CD4-positive, alpha-beta T cell treated with Interleukin-1 beta for 1 hour (primary cell): ENCODE results near the gene TENM3.

ENCODE experiments used
- DNase-seq, 2 donors: peaks; one replicate each; pipeline ENCODE4 v3.0.0-alpha.2; 2020 to 2022

Gene TENM3

DNA sequence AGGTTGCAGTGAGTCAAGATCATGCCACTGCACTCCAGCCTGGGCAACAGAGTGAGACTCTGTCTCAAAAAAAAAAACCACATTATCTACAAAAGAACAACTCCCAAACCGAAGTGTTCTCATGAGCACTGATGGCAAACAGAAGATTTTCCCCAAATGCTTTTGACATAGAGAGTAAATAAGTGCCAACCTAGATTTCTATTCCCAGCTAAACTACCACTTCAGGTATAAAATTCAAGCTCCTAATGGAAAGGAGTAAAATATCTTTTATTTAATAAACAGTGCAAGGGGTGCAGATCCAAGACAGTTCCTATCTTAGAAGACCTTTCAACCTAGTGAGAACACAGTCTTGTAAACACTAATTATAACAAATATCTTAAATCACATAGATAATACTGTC lies 170.3 kb downstream of the TENM3 start:
- DNase-seq: no peak

DNA sequence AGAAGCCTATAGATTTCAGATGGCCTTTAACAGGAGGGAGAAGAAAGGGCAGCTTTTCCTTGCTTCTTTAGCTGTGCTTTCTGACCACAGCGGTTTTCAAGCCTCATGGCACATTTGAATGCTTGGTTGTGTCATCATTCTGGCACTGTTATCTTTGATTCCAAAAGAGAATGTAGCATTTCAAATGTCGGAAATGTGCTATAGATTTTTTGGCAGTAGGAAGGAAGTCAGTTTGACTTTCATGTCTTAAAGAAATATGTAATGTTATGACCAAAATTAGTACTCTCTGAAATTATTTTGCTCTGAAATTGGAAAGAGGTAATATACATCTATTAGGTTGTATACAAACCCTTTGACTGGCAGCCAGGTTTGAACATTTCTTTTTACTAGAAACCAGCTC lies 171.9 kb downstream of the TENM3 start:
- DNase-seq: no peak

DNA sequence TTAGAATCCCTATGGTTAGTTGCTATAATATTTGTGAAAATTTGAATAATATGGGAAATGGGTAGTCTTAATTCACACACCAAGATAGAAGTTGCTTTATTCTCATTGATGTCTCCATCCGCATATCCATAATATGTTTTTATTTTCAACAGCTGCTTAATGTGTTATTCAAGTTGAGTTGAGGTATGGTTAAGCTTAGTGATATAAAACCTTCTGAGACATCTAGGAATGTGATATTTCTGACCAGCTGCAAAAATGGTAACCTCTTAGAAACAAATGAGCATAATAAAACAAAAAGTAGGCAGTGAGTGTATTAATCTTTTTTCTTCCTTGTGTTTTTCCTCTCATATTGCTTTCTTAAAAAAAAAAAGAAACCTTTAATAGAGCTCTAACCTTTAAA lies 172.9 kb downstream of the TENM3 start:
- no peak for DNase-seq

DNA sequence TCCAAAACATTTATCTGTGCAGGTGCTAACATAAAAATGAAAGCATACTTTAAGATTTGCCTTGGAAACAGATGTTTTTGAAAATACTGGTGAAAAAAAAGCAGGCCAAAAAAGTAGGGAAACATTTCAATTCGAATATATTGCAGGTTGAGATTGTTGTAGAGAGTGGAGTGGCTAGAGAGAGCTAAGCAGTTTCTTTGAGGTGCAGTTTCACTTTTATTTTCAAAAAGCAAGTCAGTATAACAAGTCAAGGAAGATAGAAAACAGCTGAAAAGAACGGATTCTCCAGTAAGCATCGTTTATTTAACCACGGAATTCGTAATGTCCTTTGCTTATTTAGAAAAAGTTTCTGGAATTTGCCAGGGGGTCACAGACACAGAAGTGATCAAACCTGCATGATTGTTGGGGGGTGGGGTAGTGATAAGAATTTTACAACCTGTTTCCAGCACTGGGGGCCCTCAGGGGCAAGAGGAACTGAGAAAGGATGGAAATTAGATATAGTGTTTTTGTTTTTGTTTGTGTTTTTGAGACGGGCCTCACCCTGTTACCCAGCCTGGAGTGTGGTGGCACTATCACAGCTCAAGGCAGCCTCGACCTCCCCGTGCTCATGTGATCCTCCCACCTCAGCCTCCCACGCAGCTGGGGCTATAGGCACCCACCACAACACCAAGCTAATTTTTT lies 175.0 kb downstream of the TENM3 start:
- DNase-seq: no peak

DNA sequence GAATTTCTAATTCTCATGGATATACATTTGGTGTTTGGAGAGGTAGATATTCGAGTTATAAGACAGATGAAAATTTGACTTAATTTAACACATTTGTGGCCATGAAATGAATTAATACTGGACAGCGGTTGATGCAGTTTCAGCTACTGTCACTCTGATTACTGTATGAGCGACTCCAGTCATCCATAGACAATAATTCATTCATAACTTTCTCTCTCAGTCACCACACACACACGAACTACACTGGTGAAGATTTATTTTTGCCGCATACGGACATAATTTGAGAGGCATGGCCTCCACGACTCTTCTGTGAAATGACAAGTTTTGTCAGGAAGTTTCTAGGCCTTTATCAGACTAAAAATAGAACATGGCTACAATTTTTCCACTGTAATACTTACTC lies 177.0 kb downstream of the TENM3 start:
- DNase-seq: no peak

DNA sequence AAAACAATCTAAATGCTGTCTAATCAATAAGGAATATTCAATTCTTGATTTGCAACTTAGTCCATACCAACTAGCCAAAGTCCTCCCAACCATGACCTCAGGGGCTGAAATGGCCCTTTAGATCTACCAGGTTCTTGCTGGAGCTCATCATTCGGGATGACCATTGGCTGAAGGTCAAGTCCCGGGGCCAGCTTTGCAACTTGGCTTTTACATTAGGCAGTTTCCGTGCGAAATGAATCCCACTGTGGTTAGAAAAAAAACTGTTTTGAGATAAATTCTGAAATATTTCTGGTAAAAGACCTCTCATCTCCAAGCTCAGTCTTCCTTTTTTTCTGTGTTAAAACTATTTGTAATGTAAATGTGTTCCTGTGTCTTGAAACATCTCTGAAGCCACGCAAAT lies 178.6 kb downstream of the TENM3 start:
- no peak for DNase-seq

DNA sequence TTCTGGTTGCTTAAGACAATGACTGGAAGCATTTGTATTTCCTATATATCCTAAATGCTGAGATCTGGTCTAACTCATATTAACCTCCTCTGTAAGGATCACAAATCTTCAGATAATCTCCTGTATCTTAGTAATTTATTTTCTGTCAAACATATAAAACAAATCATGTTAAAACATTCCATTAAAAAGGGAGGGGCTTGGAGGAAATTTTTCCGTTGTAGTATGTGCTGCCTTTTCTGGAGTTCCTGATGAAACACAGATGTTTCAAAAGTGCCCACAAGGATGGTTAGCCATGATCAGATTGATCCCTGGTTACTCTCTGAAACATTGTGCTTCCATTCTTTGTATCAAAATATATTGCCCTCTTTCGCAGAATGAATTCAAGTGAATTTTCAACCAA lies 182.1 kb downstream of the TENM3 start:
- DNase-seq: no peak

DNA sequence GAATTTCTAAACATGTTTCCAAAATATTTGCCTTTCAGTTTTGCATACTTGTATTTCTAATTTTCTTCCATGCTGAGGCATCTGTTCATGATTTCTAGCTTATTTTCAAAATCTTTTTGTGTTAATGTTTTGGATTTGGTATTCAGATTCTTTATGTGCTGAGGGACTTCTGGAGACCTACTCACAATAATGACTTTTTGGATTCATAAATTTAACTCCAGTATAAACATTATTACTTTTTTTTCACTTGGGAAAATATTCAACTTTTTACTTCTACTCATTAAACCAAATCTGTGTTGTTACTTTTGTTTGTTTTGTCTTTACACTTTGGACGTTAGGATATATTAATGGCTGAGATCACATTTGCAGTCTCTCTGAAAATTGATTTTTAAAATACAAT lies 183.7 kb downstream of the TENM3 start:
- no peak for DNase-seq

DNA sequence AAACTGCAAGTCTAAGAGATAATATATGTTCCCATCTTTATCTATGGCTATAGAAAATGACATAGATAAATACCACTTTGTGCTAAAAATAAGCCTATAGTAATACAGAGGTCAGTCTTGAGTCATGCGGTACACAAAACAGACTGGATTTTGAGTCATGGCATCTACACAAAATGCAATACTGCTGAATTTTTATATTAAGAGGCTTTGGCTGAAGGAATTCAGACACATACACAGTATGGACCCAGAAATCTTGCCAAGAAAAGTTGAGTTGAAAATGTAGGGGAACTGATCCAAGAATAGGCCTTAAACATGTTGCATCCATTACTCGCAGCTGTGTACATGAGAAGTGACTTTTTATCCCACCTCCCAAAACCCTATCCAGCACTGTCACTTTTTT lies 184.4 kb downstream of the TENM3 start:
- DNase-seq: no peak

DNA sequence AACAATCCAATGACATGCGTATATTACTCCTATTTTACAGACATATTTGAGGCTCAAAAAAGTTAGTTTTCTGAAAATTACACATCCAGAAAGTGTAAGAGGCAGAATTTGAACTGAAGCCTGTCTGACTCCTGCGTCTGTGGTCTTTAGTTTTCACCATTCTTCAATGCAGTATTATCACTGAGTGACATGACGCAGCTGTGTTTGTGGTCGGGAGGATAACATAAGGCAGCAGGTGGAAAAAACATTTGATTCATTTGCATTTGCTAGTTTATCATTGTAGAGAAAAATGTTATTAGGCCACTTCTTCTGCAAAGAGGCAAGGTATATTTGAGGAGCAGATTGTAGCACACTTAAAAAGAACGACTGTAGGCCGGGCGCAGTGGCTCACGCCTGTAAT lies 186.7 kb downstream of the TENM3 start:
- no peak for DNase-seq

DNA sequence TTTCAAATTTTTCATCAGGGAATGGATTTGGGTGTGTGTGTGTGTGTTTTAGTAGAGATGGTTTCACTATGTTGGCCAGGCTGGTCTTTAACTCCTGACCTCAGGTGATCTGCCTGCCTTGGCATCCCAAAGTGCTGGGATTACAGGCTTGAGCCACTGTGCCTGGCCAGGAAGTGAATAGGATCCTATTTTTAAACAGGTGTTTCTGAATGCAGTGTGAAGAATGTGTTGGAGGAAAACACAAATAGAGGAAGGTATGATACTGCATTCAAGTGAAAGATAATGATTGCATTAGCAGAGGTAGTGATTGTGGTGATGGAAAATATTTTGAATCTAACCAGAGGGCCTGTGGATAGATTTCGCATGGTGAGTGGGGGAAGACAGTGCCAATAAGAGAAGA lies 189.6 kb downstream of the TENM3 start:
- no peak for DNase-seq

DNA sequence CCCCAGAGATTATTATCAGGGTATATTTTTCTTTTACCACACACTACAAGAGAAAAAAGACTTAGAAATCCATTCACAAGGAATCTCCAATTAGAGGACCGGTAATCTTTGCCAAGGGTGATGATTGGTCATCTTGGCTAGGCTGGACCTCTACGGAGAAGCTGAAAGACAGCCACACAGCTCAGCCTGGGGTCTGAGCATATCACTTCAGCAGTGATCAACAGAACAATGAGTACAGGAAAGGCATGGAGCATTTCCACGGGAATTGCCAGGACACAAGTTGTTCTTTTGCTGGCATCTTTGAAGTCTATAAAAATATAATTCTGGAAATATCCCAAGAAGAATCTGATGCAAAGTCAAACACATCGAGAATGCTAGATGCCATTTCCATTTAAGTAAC lies 191.5 kb downstream of the TENM3 start:
- no peak for DNase-seq

DNA sequence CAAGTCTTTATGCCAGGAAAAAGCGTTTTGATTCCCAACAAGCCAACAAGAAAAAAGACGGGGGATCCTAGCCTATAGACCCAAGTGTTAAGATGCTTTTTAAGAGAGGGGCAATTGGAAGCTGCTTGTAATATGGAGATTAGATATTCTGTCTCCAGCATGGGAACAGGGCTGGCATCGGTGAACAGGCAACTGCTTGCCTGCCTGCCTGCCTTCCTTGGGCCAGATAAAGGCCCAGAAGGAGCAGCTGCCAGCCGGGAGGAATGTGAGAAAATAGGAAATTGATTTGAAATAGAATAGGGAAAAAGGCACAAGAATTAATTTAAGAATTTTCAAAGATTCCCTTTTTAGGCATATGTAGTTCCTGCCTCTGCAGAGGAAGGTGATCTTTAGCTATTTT lies 192.2 kb downstream of the TENM3 start:
- no peak for DNase-seq

DNA sequence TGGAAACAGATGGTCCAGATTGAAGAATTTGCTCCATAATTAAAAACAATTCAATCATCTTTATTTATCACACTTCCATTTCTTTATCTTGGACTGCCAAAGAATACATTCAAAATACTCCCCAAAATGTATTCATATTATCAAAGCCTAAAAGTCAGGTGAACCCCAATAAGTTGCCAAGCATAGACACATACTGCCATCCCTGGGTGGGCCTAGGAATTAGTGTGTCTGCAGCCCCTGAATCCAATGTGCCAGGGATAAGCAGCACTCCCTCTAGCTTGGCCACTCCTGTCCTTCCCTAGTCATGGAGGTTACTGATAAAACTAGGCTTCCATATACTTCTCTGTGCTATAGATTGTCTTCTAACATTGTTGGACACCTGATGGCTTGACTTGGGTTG lies 199.9 kb downstream of the TENM3 start:
- no peak for DNase-seq

DNA sequence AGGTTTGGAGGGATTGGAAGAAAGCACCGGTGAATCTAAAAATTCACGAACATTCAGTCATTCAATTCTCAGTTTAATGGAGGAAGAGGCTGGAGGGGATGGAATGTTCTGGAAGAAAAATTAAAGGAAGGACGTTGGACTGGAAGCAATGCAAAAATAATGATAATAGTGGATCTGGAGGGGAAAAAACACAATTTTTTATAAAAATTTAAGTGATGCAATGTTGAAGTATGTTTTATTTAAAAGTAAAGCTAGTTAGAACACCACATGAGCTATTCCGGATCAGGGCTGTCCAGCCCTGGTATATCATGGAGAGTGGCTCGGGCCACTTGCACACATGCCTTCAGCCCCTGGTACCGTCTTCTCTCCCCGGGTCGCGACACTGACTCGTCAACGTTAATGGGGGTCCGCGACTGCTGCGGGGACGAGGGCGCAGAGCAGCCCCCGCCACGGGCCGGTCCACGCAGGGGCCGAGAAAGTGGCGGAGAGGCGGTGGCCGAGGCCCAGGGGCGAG lies 204.6 kb downstream of the TENM3 start:
- DNase-seq: no peak

DNA sequence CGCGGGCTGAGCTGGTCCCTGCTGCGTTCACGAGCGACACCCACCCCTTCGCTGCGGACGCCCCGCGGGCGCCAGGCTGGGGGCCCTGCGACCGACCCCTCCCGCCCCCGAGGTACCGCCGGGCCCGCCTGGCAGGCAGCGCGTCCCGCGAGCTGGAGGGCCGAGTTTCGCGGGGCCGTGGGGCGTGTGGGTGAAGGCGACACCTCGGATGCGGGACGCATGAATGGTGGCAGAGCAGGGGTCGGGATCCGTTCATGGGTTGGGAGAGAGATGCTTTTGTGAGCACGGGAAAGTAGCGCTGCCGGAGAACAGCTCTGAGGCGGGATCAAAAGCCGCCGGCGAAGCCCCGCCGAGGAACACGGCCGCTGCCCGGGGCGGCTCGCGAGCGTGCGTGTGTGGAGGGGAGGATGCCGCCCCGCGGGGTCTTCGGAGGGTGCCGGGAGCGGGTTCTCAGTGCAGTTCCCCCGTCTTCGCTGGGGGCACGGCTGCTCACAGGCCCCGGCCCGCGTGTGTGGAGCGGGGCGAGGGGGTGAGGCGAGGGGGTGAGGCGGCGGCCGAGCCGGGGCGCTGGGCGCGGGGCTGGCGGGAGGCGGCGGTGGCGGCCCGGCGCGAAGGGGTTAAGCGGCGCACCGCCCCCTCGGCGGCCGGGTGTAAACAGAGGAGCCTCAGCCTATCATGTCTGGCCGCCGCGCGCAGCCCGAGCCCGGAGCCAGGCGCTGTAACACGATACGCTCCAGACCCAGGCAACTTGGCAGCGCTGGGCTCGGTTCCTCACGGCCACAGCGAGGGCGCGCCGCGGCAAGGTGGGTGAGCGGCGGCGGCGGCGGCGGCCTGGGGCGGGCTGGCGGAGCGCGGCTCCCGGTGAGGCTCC lies 205.3 kb downstream of the TENM3 start:
- DNase-seq: peak; percentile 4 to 5

DNA sequence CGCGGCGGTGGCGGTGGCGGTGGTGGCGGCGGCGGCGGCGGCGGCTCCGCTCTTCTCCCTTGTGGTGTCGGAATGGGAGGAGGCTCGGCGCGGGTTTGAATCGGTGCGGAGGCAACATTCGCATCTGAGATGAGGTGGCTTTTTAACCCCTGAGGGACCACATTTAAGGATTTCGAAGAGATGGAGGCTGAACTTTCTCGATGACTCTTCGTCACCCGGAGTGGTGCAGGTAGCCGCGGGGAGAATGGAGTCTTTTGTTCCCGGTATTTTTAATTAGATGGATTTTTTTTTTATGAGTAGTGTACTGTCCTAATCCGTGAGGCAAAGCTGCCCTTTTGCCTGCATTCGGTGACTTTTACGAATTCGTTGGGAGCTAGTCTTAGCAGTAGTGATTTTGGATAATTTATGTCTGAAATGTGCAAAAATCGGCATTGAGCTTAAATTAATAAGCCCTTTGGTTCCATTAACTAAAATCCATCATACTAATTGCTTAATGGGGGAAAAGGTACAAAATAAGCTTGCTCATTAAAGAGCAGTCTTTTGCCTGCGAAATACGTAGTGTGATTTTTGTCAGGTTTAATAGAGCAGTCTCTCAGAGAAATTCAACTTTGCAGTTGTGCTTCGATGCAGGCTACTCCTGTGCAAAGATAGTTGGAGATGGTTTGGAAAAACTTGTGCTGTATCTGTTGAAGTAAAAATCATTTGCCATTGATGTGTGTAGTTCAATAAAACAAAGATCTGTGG lies 206.2 kb downstream of the TENM3 start:
- no peak for DNase-seq

DNA sequence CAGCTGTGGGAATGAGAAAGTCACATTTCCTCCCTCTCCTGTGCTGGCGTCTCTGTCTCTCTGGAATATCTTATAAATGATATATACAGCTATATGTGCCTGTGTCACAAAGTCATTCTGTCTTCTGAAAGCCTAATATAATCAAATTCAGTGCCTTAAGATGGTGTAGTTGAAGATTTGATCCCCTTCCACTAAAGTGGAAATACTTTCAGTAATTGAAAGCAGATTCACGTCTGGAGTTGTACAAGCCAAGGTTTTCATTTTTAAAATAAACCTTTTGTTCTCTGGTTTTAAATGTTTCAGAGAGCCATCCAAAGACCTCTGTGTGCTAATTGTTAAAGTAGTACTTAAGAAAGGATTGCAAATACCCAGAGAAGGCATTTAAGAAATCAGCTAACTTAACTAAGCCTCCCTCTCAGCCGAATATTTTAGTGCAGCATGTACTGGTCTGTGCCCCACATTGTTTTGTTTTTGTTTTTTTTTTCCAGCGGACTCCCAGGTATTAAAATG lies 206.8 kb downstream of the TENM3 start:
- DNase-seq: no peak

DNA sequence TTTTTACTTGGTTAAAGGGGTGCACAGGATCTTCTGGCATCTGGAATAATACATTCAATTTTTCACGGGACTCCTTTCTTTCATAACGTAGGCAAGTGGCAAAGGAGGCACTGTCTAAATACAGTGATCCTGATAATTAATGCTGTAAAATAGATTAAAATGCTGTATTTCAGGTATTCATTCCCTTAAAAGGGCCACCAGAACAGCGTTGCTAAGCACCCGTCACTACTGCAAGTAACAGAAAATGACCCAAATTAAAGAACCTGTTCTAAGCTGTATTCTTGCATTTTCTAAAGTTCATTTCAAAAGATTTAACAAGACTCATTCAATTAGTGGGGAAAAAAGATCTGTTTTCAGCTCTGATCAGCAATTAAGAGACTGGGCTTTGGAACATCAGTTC lies 208.2 kb downstream of the TENM3 start:
- no peak for DNase-seq

DNA sequence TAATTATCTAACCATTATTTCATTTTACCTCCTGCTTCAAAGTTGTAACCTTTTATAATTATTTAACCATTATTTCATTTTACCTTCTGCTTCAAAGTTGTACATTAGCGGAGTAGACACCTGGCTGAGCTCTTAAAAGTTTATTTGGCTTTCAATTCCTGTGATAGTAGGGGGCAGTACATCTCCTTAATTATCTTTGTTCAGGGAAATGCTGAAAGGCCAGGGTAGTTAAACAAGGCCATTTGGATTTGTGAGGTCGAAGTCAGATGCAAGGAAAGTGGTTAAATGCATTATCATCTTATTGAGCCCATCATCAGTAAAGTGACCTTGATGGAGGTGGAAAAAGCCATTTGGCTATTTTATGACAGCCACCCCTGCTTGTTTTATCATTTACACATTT lies 210.6 kb downstream of the TENM3 start:
- DNase-seq: no peak

DNA sequence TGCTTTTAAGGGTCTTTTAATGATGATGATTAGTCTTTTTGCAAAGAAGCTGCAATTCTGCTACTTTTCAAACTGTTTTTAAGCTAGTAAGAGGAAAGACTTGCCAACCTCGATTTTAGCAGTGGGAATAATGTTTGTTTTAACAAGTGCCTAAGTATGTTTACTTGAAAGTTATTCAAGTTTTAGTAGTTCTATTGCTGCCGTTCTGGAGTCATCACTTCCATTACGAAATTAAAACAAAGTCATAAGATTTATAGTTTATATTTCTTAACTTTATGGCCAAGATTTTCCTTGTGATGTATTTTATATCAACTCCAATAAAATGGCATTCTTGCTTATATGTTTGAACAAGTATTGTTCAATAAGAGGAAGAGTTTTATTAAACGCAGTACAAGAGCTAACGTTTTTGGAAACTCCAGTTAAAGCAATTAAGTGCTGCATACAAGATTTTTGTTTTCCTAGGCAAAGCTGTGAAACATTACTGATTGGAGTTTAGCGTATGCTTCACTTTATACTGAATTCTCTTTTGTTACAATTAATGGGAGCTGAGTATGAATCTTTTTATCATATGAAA lies 211.3 kb downstream of the TENM3 start:
- DNase-seq: no peak

DNA sequence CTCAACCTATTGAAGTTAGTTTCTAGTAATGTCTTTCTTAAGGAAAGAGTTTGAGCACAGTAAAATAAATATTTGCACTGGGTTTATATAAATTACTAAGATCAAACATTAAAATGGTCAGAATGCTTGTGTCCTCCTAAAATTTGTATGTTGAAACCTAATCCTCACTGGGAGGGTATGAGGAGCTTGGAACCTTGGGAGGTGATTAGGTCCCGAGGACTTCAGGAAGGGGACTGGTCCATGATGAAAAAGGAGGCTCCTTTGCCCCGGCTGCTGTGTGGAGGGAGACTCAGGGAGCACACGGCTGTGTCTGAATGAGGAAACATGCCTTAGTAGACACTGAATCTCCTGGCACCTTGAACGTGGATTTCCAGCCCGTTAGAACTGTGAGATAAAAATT lies 221.9 kb downstream of the TENM3 start:
- no peak for DNase-seq

DNA sequence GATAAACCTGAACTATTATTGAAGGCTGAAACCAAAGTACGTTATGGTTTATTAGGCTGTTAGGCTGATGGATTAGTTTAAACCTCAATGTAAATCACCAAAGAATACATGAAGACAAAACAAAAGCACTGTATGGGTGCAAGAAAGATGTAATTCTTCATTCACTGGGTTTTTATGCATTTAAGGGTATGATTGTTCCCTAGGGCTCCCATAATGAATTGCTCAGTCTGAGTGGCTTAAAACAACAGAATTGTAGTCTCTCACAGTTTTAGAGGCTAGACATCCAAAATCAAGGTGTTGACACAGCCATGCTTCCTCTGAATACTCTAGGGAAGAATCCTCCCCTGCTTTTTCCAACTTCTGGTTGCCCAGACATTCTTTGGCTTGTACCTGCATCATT lies 222.8 kb downstream of the TENM3 start:
- DNase-seq: no peak
